IMR-90 (cell line): Measurements from ENCODE around the gene RBMY1B. TPM values are rescaled to one million over a fixed set of nuclear protein-coding genes. Genes with fewer than 3 reads are reported as not detected.

Experiments used
- ATAC-seq: fragments of 200-7000 bp; cut with Tn5 transposase; 2 replicates; pipeline ENCODE4 v1.9.1; 2020; ENCODE audit warnings: low read depth, mild to moderate bottlenecking, moderate library complexity
- BruUV-seq: library from RNA; stranded (reverse); fragments of 400-500 nt; replicated peaks from 2 replicates; lab custom pipeline; 2021; lab: Mats Ljungman, UMichigan
- CTCF ChIA-PET: fragments of 300-600 bp; formaldehyde crosslinking; extraction: SDS; loops from one replicate; lab custom pipeline; 2021; ENCODE audit warnings: antibody characterized with exemption; lab: Yijun Ruan, JAX
- POLR2A ChIA-PET: fragments of 300-600 bp; sonication (Branson Sonifier 250); formaldehyde crosslinking; loops from one replicate; lab custom pipeline; 2022; ENCODE audit warnings: antibody characterized with exemption; ENCODE audit not compliant: unreplicated experiment; lab: Charles Lee
- DNase-seq: peaks from one replicate; pipeline ENCODE4 v3.0.0; 2013
- H2AFZ ChIP-seq: replicated peaks from 2 replicates; pipeline ENCODE3; 2013; ENCODE audit warnings: low read length, mild to moderate bottlenecking; ENCODE audit not compliant: poor library complexity
- H2AK5ac ChIP-seq: 2 replicates; pipeline ENCODE4 v1.6.1; 2013; ENCODE audit warnings: low read depth, low read length, inconsistent platforms
- H2AK9ac ChIP-seq: replicated peaks from 2 replicates; pipeline ENCODE3; 2013; ENCODE audit warnings: mild to moderate bottlenecking, low read depth, low read length, moderate library complexity; ENCODE audit not compliant: poor library complexity
- H2BK120ac ChIP-seq: 2 replicates; pipeline ENCODE4 v1.6.1; 2013; ENCODE audit warnings: low read depth, low read length, inconsistent platforms
- H2BK15ac ChIP-seq: 3 replicates; pipeline ENCODE4 v1.6.1; 2013; ENCODE audit warnings: low read depth, low read length, inconsistent platforms
- H2BK20ac ChIP-seq: 2 replicates; pipeline ENCODE4 v1.6.1; 2013; ENCODE audit warnings: low read depth, mild to moderate bottlenecking, inconsistent platforms, low read length, moderate library complexity
- H2BK5ac ChIP-seq: 2 replicates; pipeline ENCODE4 v1.6.1; 2013; ENCODE audit warnings: mild to moderate bottlenecking, low read depth, low read length, inconsistent platforms; ENCODE audit not compliant: poor library complexity, severe bottlenecking
- H3K14ac ChIP-seq: replicated peaks from 2 replicates; pipeline ENCODE4 v1.6.1; 2013; ENCODE audit warnings: low read depth, low read length, inconsistent platforms
- H3K18ac ChIP-seq: 2 replicates; pipeline ENCODE4 v1.6.1; 2013; ENCODE audit warnings: low read depth, low read length, control low read depth
- H3K23ac ChIP-seq: 2 replicates; pipeline ENCODE4 v1.6.1; 2013; ENCODE audit warnings: low read depth, low read length, inconsistent platforms
- H3K27ac ChIP-seq: 2 replicates; pipeline ENCODE4 v1.5.1; 2013; ENCODE audit warnings: mild to moderate bottlenecking, control low read depth, low read length; ENCODE audit not compliant: insufficient read depth
- H3K27me3 ChIP-seq: 2 replicates; pipeline ENCODE4 v1.6.1; 2013; ENCODE audit warnings: low read length; ENCODE audit not compliant: control insufficient read depth, insufficient read depth
- H3K36me3 ChIP-seq: 2 replicates; pipeline ENCODE4 v1.6.1; 2013; ENCODE audit warnings: low read length, mixed read lengths; ENCODE audit not compliant: control insufficient read depth, insufficient read depth
- H3K4ac ChIP-seq: 2 replicates; pipeline ENCODE4 v1.6.1; 2013; ENCODE audit warnings: low read depth, low read length, inconsistent platforms
- H3K4me1 ChIP-seq: 2 replicates; pipeline ENCODE4 v1.6.1; 2013; ENCODE audit warnings: low read length, mixed read lengths; ENCODE audit not compliant: control insufficient read depth, insufficient read depth
- H3K4me2 ChIP-seq: 2 replicates; pipeline ENCODE4 v1.6.1; 2013; ENCODE audit warnings: low read depth, mild to moderate bottlenecking, control low read depth, low read length, moderate library complexity
- H3K4me3 ChIP-seq: 2 replicates; pipeline ENCODE4 v1.5.1; 2013; ENCODE audit warnings: low read depth, mild to moderate bottlenecking, control low read depth, low read length, moderate library complexity; ENCODE audit not compliant: insufficient read depth
- H3K56ac ChIP-seq: 2 replicates; pipeline ENCODE4 v1.6.1; 2013; ENCODE audit warnings: low read length, inconsistent platforms; ENCODE audit not compliant: insufficient read depth; ENCODE audit errors: extremely low read depth
- H3K79me1 ChIP-seq, 2 experiments: 2 replicates each; pipeline ENCODE4 v1.6.1; 2013; ENCODE audit warnings: low read length in 2 of 2, inconsistent platforms in 1 of 2, low read depth in 1 of 2
- H3K9ac ChIP-seq: 2 replicates; pipeline ENCODE4 v1.6.1; 2013; ENCODE audit warnings: low read depth, low read length, control low read depth
- H3K9me1 ChIP-seq: 2 replicates; pipeline ENCODE4 v1.6.1; 2013; ENCODE audit warnings: low read length, inconsistent platforms; ENCODE audit not compliant: insufficient read depth
- H3K9me3 ChIP-seq: 2 replicates; pipeline ENCODE4 v1.6.1; 2013; ENCODE audit warnings: low read length; ENCODE audit not compliant: control insufficient read depth, insufficient read depth
- H4K20me1 ChIP-seq: 2 replicates; pipeline ENCODE4 v1.6.1; 2013; ENCODE audit warnings: low read length, inconsistent platforms; ENCODE audit not compliant: insufficient read depth
- H4K5ac ChIP-seq: 2 replicates; pipeline ENCODE4 v1.6.1; 2013; ENCODE audit warnings: mild to moderate bottlenecking, low read depth, low read length, control low read depth
- H4K8ac ChIP-seq, 2 experiments: 2 replicates each; pipeline ENCODE4 v1.6.1; 2013; ENCODE audit warnings: low read depth in 2 of 2, low read length in 2 of 2, control low read depth in 1 of 2, inconsistent platforms in 1 of 2
- H4K91ac ChIP-seq: 2 replicates; pipeline ENCODE4 v1.6.1; 2013; ENCODE audit warnings: low read depth, low read length, inconsistent platforms; ENCODE audit not compliant: insufficient read depth
- BHLHE40 ChIP-seq: fragments of 150-350 bp; IDR thresholded peaks from 2 replicates; pipeline ENCODE4 v1.6.1; 2016; ENCODE audit warnings: mild to moderate bottlenecking, low read depth, low read length
- CEBPB ChIP-seq: IDR thresholded peaks from 2 replicates; pipeline ENCODE4 v1.6.1; 2012; ENCODE audit warnings: low read depth, low read length, improper control_type of control experiment
- CHD1 ChIP-seq: IDR thresholded peaks from 2 replicates; pipeline ENCODE4 v1.6.1; 2012; ENCODE audit warnings: low read depth, low read length, improper control_type of control experiment
- FOS ChIP-seq: fragments of 150-350 bp; IDR thresholded peaks from 2 replicates; pipeline ENCODE4 v1.6.1; 2016; ENCODE audit warnings: low read depth, low read length
- MAFK ChIP-seq: IDR thresholded peaks from 2 replicates; pipeline ENCODE4 v1.6.1; 2012; ENCODE audit warnings: low read depth, low read length, improper control_type of control experiment
- MAZ ChIP-seq: IDR thresholded peaks from 2 replicates; pipeline ENCODE4 v1.6.1; 2012; ENCODE audit warnings: low read depth, mild to moderate bottlenecking, low read length, improper control_type of control experiment, moderate library complexity, borderline replicate concordance
- MXI1 ChIP-seq: IDR thresholded peaks from 2 replicates; pipeline ENCODE4 v1.6.1; 2012; ENCODE audit warnings: low read depth, mild to moderate bottlenecking, low read length, moderate library complexity, borderline replicate concordance
- NFE2L2 ChIP-seq: fragments of 150-350 bp; IDR thresholded peaks from 2 replicates; pipeline ENCODE4 v1.6.1; 2016; ENCODE audit warnings: low read depth, mild to moderate bottlenecking, low read length
- POLR2A ChIP-seq: IDR thresholded peaks from 2 replicates; pipeline ENCODE4 v1.6.1; 2012; ENCODE audit warnings: mild to moderate bottlenecking, low read depth, low read length
- RAD21 ChIP-seq: IDR thresholded peaks from 2 replicates; pipeline ENCODE4 v1.6.1; 2012; ENCODE audit warnings: low read length, improper control_type of control experiment
- RCOR1 ChIP-seq: IDR thresholded peaks from 2 replicates; pipeline ENCODE4 v1.6.1; 2012; ENCODE audit warnings: mild to moderate bottlenecking, low read length, improper control_type of control experiment; ENCODE audit not compliant: insufficient replicate concordance
- RFX5 ChIP-seq: IDR thresholded peaks from 2 replicates; pipeline ENCODE4 v1.8.0; 2012; ENCODE audit warnings: low read depth, mild to moderate bottlenecking, low read length, moderate library complexity
- SMC3 ChIP-seq: fragments of 150-350 bp; IDR thresholded peaks from 2 replicates; pipeline ENCODE4 v1.6.1; 2016; ENCODE audit warnings: low read depth, mild to moderate bottlenecking, antibody characterized with exemption, low read length, moderate library complexity
- WGBS, 2 experiments: methylation state at CpG; one replicate each; pipeline versions ENCODE4 v1.1.5 to v1.1.7; 2013; ENCODE audit warnings: missing lambda C conversion rate in 2 of 2; ENCODE audit not compliant: insufficient read length in 1 of 2; ENCODE audit errors: extremely low coverage in 2 of 2; 5-methylcytosine and 5-hydroxymethylcytosine counted together
- dilution Hi-C: fragments of 300-500 bp; cut with HindIII; formaldehyde crosslinking; loops from one replicate; pipeline ENCODE4 v1.14.3; 2018; ENCODE audit warnings: low sequenced_read_pairs; ENCODE audit not compliant: unreplicated experiment
- in situ Hi-C: fragments of 300-500 bp; cut with MboI; formaldehyde crosslinking; loops from 3 replicates; pipeline ENCODE4 v1.14.3; 2019; ENCODE audit warnings: low sequenced_read_pairs, inconsistent platforms, mixed read lengths
- intact Hi-C: fragments of 100-400 bp; cut with micrococcal nuclease; formaldehyde crosslinking; loops from 2 replicates; pipeline ENCODE4 v1.10.0; 2022
- polyA plus RNA-seq, 3 experiments: library from polyadenylated mRNA; depleted of rRNA; stranded (reverse); fragments of >200 nt; gene quantifications; 2 replicates each; pipeline ENCODE4 v1.2.3, GENCODE V29; 2012; ENCODE audit warnings: low replicate concordance in 1 of 3
- total RNA-seq: library from RNA; depleted of rRNA; stranded (reverse); fragments of >200 nt; gene quantifications from 2 replicates; pipeline ENCODE4 v1.2.3, GENCODE V29; 2012
- TF ChIP-seq, protein P1 (sequence below): fragments of 150-350 bp; IDR thresholded peaks from 2 replicates; pipeline ENCODE4 v1.6.1; 2016; ENCODE audit warnings: low read depth, mild to moderate bottlenecking, low read length, moderate library complexity, borderline replicate concordance
- TF ChIP-seq, protein P2 (sequence below): fragments of 150-350 bp; IDR thresholded peaks from 2 replicates; pipeline ENCODE4 v1.6.1; 2017; ENCODE audit warnings: mild to moderate bottlenecking, antibody characterized with exemption, low read length, low read depth
- TF ChIP-seq, protein P3 (sequence below): conservative IDR thresholded peaks from 2 replicates; pipeline ENCODE4 v1.5.1; 2012; ENCODE audit warnings: mild to moderate bottlenecking, low read depth, low read length, improper control_type of control experiment

The RBMY1B gene
- total and polyA plus RNA-seq, 2 of the 4 experiments (the other 2 are of a cell fraction) = not detected

DNA sequence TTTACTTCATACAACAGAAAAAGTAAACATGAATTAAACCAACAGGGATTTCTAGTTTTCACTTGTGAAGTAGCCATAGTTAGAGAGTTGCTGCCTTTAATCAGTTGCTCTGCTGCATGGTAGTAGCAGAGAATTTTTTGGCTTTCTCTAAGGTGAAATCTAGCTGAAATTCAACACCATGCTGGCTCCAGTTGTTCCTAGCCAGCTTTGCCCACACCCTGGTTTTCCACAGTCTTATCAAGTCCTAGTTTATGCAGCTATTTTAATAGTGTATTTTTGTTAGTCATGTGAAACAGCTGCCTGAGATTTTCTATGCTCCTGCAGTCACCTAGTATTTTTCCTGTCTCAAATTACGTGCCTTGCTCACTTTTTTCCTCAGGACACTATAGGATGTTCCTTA lies 28.2 kb upstream of the RBMY1B start:
- ChIA-PET CTCF (no interaction called here), POLR2A (no interaction called here)
- Histone ChIP-seq H3K18ac (no peak overlapping the region), H3K56ac (no peak overlapping the region), H2AFZ (no peak overlapping the region), H4K91ac (no peak overlapping the region), H3K4me3 (no peak overlapping the region), H3K4me2 (no peak overlapping the region), H3K9me1 (no peaks in the 10 kb centered on the region), H3K9ac (no peak overlapping the region), H4K8ac (no peak overlapping the region), H3K27me3 (no peaks in the 10 kb centered on the region), H3K36me3 (no peaks in the 10 kb centered on the region), H3K23ac (no peak overlapping the region), H3K4ac (no peak overlapping the region), H4K5ac (no peak overlapping the region), H3K9me3 (no peaks in the 10 kb centered on the region), H2BK5ac (no peak overlapping the region), H2AK5ac (no peak overlapping the region), H2BK120ac (no peak overlapping the region), H3K79me1 (no peaks in the 10 kb centered on the region), H3K27ac (no peak overlapping the region), H4K20me1 (no peaks in the 10 kb centered on the region), H2BK15ac (no peak overlapping the region), H3K14ac (no peak overlapping the region), H3K4me1 (no peaks in the 10 kb centered on the region), H2BK20ac (no peak overlapping the region), H2AK9ac (no peak overlapping the region)
- ATAC-seq (no peak), DNase-seq (no peak)
- intact Hi-C loops (no loop called here), dilution Hi-C loops (no loop called here), in situ Hi-C loops (no loop called here)
- no CpG with 5 or more reads among the region's 1 CpG for WGBS, 2 experiments
- BruUV-seq = no TSS peak
- TF ChIP-seq NFE2L2 (no peak), CHD1 (no peak), FOS (no peak), POLR2A (no peak), MAFK (no peak), RAD21 (no peak), BHLHE40 (no peak), MXI1 (no peak), RCOR1 (no peak), RFX5 (no peak), CEBPB (no peak), MAZ (no peak), SMC3 (no peak)
- TF ChIP-seq, protein P1, sequence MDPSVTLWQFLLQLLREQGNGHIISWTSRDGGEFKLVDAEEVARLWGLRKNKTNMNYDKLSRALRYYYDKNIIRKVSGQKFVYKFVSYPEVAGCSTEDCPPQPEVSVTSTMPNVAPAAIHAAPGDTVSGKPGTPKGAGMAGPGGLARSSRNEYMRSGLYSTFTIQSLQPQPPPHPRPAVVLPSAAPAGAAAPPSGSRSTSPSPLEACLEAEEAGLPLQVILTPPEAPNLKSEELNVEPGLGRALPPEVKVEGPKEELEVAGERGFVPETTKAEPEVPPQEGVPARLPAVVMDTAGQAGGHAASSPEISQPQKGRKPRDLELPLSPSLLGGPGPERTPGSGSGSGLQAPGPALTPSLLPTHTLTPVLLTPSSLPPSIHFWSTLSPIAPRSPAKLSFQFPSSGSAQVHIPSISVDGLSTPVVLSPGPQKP = no peak
- TF ChIP-seq, protein P2, sequence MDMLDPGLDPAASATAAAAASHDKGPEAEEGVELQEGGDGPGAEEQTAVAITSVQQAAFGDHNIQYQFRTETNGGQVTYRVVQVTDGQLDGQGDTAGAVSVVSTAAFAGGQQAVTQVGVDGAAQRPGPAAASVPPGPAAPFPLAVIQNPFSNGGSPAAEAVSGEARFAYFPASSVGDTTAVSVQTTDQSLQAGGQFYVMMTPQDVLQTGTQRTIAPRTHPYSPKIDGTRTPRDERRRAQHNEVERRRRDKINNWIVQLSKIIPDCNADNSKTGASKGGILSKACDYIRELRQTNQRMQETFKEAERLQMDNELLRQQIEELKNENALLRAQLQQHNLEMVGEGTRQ = no peak
- TF ChIP-seq, protein P3, sequence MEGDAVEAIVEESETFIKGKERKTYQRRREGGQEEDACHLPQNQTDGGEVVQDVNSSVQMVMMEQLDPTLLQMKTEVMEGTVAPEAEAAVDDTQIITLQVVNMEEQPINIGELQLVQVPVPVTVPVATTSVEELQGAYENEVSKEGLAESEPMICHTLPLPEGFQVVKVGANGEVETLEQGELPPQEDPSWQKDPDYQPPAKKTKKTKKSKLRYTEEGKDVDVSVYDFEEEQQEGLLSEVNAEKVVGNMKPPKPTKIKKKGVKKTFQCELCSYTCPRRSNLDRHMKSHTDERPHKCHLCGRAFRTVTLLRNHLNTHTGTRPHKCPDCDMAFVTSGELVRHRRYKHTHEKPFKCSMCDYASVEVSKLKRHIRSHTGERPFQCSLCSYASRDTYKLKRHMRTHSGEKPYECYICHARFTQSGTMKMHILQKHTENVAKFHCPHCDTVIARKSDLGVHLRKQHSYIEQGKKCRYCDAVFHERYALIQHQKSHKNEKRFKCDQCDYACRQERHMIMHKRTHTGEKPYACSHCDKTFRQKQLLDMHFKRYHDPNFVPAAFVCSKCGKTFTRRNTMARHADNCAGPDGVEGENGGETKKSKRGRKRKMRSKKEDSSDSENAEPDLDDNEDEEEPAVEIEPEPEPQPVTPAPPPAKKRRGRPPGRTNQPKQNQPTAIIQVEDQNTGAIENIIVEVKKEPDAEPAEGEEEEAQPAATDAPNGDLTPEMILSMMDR = no peak
